Mononuclear cell (primary cell): Measurements from ENCODE around the gene PTPRS. TPM values are rescaled to one million over a fixed set of nuclear protein-coding genes. Genes with fewer than 3 reads are reported as not detected.

ENCODE experiments used
- H3K27me3 ChIP-seq: 2 replicates; pipeline ENCODE4 v1.6.0; 2011; ENCODE audit warnings: low read length, control low read depth; ENCODE audit not compliant: insufficient read depth
- H3K4me1 ChIP-seq: 2 replicates; pipeline ENCODE4 v1.5.1; 2011; ENCODE audit warnings: mild to moderate bottlenecking, low read length, control low read depth; ENCODE audit not compliant: insufficient read depth
- H3K4me3 ChIP-seq: 2 replicates; pipeline ENCODE4 v1.5.1; 2011; ENCODE audit warnings: mild to moderate bottlenecking, low read length, moderate library complexity
- H3K9me3 ChIP-seq: 2 replicates; pipeline ENCODE4 v1.5.1; 2011; ENCODE audit warnings: low read depth, mild to moderate bottlenecking, control low read depth, low read length
- total RNA-seq: library from RNA; depleted of rRNA; stranded (reverse); fragments of >200 nt; gene quantifications from one replicate; pipeline ENCODE4 v1.2.3, GENCODE V29; 2012

The PTPRS gene
- total RNA-seq, 1 donor = 5.9 TPM

GRCh38 chr19:5313307-5313706, 27.3 kb downstream of the PTPRS start:
- Histone ChIP-seq H3K27me3 (no peaks in the 10 kb centered on the region), H3K4me3 (no peak overlapping the region), H3K4me1 (no peaks in the 10 kb centered on the region), H3K9me3 (no peaks in the 10 kb centered on the region)

GRCh38 chr19:5312058-5312457, 28.6 kb downstream of the PTPRS start:
- Histone ChIP-seq H3K27me3 (no peaks in the 10 kb centered on the region), H3K4me1 (no peaks in the 10 kb centered on the region), H3K4me3 (no peak overlapping the region), H3K9me3 (no peaks in the 10 kb centered on the region)

GRCh38 chr19:5309438-5310204, 31.0 kb downstream of the PTPRS start:
- no peaks in the 10 kb centered on the region for H3K4me1 ChIP-seq
- H3K27me3 ChIP-seq = no peaks in the 10 kb centered on the region
- no peak overlapping the region for H3K4me3 ChIP-seq
- H3K9me3 ChIP-seq = no peaks in the 10 kb centered on the region

- Histone ChIP-seq H3K4me1 (no peaks in the 10 kb centered on the region), H3K27me3 (no peaks in the 10 kb centered on the region), H3K4me3 (no peak overlapping the region), H3K9me3 (no peaks in the 10 kb centered on the region)
Measured at GRCh38 chr19:5308451-5309437, 31.9 kb downstream of the PTPRS start.

- Histone ChIP-seq H3K4me3 (no peak overlapping the region), H3K4me1 (no peaks in the 10 kb centered on the region), H3K9me3 (no peaks in the 10 kb centered on the region), H3K27me3 (no peaks in the 10 kb centered on the region)
Measured at GRCh38 chr19:5307655-5308054, 33.0 kb downstream of the PTPRS start.

GRCh38 chr19:5305163-5305562, 35.4 kb downstream of the PTPRS start:
- Histone ChIP-seq H3K4me3 (no peak overlapping the region), H3K27me3 (no peaks in the 10 kb centered on the region), H3K9me3 (no peaks in the 10 kb centered on the region), H3K4me1 (no peaks in the 10 kb centered on the region)

GRCh38 chr19:5304486-5304885, 36.1 kb downstream of the PTPRS start:
- Histone ChIP-seq H3K9me3 (no peaks in the 10 kb centered on the region), H3K27me3 (no peaks in the 10 kb centered on the region), H3K4me1 (no peaks in the 10 kb centered on the region), H3K4me3 (no peak overlapping the region)

DNA sequence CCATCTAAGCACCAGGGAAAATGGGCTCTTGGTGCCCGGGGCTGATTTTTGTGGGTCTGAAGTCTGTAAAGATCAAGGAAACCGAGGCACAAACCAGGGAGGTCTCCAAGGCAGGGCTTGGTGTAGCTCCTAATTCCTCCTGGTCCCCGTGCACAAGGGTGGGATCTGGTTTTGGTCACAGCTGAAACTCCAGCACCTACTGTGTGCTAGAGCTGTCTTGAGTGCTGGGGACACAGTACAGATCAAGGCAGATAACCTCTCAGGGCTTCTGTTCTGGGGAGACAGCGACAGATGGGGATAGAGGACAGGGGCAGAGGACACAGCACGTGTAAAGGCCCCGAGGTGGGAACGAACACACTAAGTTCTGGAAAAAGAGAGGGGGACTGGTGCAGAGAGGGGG, 37.4 kb downstream of the PTPRS start:
- Histone ChIP-seq H3K27me3 (no peaks in the 10 kb centered on the region), H3K9me3 (no peaks in the 10 kb centered on the region), H3K4me1 (no peaks in the 10 kb centered on the region), H3K4me3 (no peak overlapping the region)

DNA sequence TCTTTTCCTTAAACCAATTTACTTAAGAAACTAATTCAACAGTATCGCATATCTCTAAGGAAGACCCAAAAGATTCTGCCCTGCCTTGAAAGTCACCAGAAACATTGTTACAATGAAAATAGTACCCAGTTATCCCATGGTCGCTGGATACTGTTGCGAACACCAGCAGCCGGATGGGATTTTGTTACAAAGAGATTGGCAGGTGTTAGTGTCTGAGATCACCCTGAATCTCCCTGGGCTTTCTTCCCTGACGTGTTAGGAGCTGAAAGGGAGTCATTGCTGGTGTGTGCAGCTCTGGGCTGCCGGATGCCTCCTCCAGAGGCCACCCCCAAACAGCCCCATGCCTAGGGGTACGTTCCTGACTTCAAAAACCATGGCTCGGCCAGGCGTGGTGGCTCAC, 38.2 kb downstream of the PTPRS start:
- Histone ChIP-seq H3K4me3 (no peak overlapping the region), H3K4me1 (no peaks in the 10 kb centered on the region), H3K9me3 (no peaks in the 10 kb centered on the region), H3K27me3 (no peaks in the 10 kb centered on the region)

GRCh38 chr19:5299137-5299536, 41.5 kb downstream of the PTPRS start:
- no peaks in the 10 kb centered on the region for H3K9me3 ChIP-seq
- H3K4me3 ChIP-seq = no peak overlapping the region
- no peaks in the 10 kb centered on the region for H3K27me3 ChIP-seq
- H3K4me1 ChIP-seq = no peaks in the 10 kb centered on the region

- Histone ChIP-seq H3K4me3 (no peak overlapping the region), H3K27me3 (no peaks in the 10 kb centered on the region), H3K9me3 (no peaks in the 10 kb centered on the region), H3K4me1 (no peaks in the 10 kb centered on the region)
Measured at GRCh38 chr19:5298471-5298901, 42.1 kb downstream of the PTPRS start.

DNA sequence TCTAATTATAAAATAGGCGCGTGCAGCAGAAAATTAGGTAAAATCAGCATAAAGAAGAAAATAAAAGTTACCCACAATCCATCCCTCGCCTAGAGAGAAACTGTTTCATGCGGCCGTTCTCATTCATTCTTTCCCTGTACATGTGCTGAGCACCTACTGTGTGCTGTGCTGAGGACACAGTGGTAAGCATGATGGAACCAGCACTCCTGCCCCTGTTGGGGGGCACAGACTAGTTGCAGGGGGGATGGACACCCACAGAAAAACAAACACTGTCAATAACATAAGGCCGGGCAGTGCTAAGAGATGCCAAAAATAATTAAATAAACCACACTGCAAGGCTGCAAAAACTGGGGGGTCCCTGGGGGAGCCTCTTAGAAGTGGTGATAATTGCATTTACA, 43.3 kb downstream of the PTPRS start:
- Histone ChIP-seq H3K27me3 (no peaks in the 10 kb centered on the region), H3K4me1 (peaks cover 3% of the 10 kb centered on the region), H3K9me3 (no peaks in the 10 kb centered on the region), H3K4me3 (no peak overlapping the region)

GRCh38 chr19:5296457-5297271, 43.9 kb downstream of the PTPRS start:
- peaks cover 6% of the 10 kb centered on the region for H3K27me3 ChIP-seq
- H3K4me3 ChIP-seq = no peak overlapping the region
- no peaks in the 10 kb centered on the region for H3K9me3 ChIP-seq
- H3K4me1 ChIP-seq = peaks cover 8% of the 10 kb centered on the region

- no peak overlapping the region for H3K4me3 ChIP-seq
- peaks cover 6% of the 10 kb centered on the region for H3K27me3 ChIP-seq
- no peaks in the 10 kb centered on the region for H3K9me3 ChIP-seq
Measured at GRCh38 chr19:5296021-5296420, 44.6 kb downstream of the PTPRS start.

More at GRCh38 chr19:5296021-5296420, 44.6 kb downstream of the PTPRS start:
- peaks cover 8% of the 10 kb centered on the region for H3K4me1 ChIP-seq
